ENCODE data around the gene GOPC.

GRCh38 chr6:117536317-117536716 is 66.0 kb downstream of the GOPC start:
- TF ChIP-seq SPI1 (IDR thresholded peaks at IDR 0.05; ENCODE audit: borderline replicate concordance, low read depth): no peak
- TF ChIP-seq, protein P1, sequence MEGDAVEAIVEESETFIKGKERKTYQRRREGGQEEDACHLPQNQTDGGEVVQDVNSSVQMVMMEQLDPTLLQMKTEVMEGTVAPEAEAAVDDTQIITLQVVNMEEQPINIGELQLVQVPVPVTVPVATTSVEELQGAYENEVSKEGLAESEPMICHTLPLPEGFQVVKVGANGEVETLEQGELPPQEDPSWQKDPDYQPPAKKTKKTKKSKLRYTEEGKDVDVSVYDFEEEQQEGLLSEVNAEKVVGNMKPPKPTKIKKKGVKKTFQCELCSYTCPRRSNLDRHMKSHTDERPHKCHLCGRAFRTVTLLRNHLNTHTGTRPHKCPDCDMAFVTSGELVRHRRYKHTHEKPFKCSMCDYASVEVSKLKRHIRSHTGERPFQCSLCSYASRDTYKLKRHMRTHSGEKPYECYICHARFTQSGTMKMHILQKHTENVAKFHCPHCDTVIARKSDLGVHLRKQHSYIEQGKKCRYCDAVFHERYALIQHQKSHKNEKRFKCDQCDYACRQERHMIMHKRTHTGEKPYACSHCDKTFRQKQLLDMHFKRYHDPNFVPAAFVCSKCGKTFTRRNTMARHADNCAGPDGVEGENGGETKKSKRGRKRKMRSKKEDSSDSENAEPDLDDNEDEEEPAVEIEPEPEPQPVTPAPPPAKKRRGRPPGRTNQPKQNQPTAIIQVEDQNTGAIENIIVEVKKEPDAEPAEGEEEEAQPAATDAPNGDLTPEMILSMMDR (IDR thresholded peaks at IDR 0.05; ENCODE audit: insufficient read depth, low read length): no peak
